DMS53 treated with DMSO at 0.1 percent for 48 hours (cell line): ENCODE measurements around the gene ABCA8.
"Not testable (repeated sequence)": the region's sequence is repeated elsewhere in the genome, so short reads cannot be mapped to it uniquely, and the experiment has no call there.

Experiments
- DNase-seq: peaks from one replicate; lab custom pipeline; 2025; ENCODE audit not compliant: unreplicated experiment; lab: John Stamatoyannopoulos, UW

The ABCA8 gene

GRCh38 chr17:68955181-68955841, at the start of gene ABCA8:
Gene ABCA8 (minus strand): TSS chr17:68955392. CDS start chr17:68942034, 13,358 bp downstream.
- no peak for DNase-seq

- DNase-seq = not testable (repeated sequence)
These were observed 49.6 kb upstream of the ABCA8 start for GRCh38 chr17:69004759-69005158.

- DNase-seq = not testable (repeated sequence)
These were observed 44.6 kb upstream of the ABCA8 start for GRCh38 chr17:68999743-69000142.

- DNase-seq = no peak
These were observed 37.9 kb upstream of the ABCA8 start for GRCh38 chr17:68993112-68993511.

- no peak for DNase-seq
These were observed 32.8 kb upstream of the ABCA8 start for GRCh38 chr17:68987966-68988365.

GRCh38 chr17:68981288-68981687, 26.1 kb upstream of the ABCA8 start:
- no peak for DNase-seq

GRCh38 chr17:68973098-68973846, 18.1 kb upstream of the ABCA8 start:
- DNase-seq = no peak

- DNase-seq = no peak
These were observed 17.0 kb upstream of the ABCA8 start for GRCh38 chr17:68972119-68972704.

- DNase-seq = no peak
These were observed 13.9 kb upstream of the ABCA8 start for GRCh38 chr17:68969101-68969500.

GRCh38 chr17:68963958-68964357, 8.8 kb upstream of the ABCA8 start:
- no peak for DNase-seq

GRCh38 chr17:68961214-68961882, 6.2 kb upstream of the ABCA8 start:
- no peak for DNase-seq

- DNase-seq = not testable (repeated sequence)
These were observed 3.9 kb upstream of the ABCA8 start for GRCh38 chr17:68959117-68959516.

GRCh38 chr17:68957944-68958343, 2.8 kb upstream of the ABCA8 start:
- DNase-seq = no peak

GRCh38 chr17:68954146-68954896, 871 bp downstream of the ABCA8 start:
- DNase-seq = no peak

- no peak for DNase-seq
These were observed 1.7 kb downstream of the ABCA8 start for GRCh38 chr17:68953340-68953997.

GRCh38 chr17:68950725-68951124, 4.5 kb downstream of the ABCA8 start:
- no peak for DNase-seq

GRCh38 chr17:68947868-68948267, 7.3 kb downstream of the ABCA8 start:
- not testable (repeated sequence) for DNase-seq

GRCh38 chr17:68944435-68945035, 10.7 kb downstream of the ABCA8 start:
- DNase-seq = no peak

- not testable (repeated sequence) for DNase-seq
These were observed 11.4 kb downstream of the ABCA8 start for GRCh38 chr17:68943812-68944182.
